ENCODE measurements around the gene XPO4.

GRCh38 chr13:20870829-20871228 lies 31.7 kb downstream of the XPO4 start:
- TF ChIP-seq, protein P1, sequence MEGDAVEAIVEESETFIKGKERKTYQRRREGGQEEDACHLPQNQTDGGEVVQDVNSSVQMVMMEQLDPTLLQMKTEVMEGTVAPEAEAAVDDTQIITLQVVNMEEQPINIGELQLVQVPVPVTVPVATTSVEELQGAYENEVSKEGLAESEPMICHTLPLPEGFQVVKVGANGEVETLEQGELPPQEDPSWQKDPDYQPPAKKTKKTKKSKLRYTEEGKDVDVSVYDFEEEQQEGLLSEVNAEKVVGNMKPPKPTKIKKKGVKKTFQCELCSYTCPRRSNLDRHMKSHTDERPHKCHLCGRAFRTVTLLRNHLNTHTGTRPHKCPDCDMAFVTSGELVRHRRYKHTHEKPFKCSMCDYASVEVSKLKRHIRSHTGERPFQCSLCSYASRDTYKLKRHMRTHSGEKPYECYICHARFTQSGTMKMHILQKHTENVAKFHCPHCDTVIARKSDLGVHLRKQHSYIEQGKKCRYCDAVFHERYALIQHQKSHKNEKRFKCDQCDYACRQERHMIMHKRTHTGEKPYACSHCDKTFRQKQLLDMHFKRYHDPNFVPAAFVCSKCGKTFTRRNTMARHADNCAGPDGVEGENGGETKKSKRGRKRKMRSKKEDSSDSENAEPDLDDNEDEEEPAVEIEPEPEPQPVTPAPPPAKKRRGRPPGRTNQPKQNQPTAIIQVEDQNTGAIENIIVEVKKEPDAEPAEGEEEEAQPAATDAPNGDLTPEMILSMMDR (IDR thresholded peaks at IDR 0.05), result no peak
- no peak for TF ChIP-seq POLR2A (IDR thresholded peaks at IDR 0.05)

Data from body of pancreas (tissue), 4 donors.